ENCODE results near the gene MRPL10. TPM values are rescaled to one million over a fixed set of nuclear protein-coding genes. Genes with fewer than 3 reads are reported as not detected.

MRPL10 gene
- total RNA-seq, 1 donor from 2014 or later = 10.0 TPM

- DNase-seq = no peak
Measured at GRCh38 chr17:47857551-47858455, 26.5 kb upstream of the MRPL10 start.

- no peak for DNase-seq
Measured at GRCh38 chr17:47856830-47857229, 25.5 kb upstream of the MRPL10 start.

GRCh38 chr17:47855737-47856136 is 24.4 kb upstream of the MRPL10 start:
- no peak for DNase-seq

GRCh38 chr17:47853616-47854015 is 22.3 kb upstream of the MRPL10 start:
- DNase-seq = no peak

- no peak for DNase-seq
Measured at GRCh38 chr17:47852113-47852949, 21.0 kb upstream of the MRPL10 start.

- DNase-seq = no peak
Measured at GRCh38 chr17:47851764-47852112, 20.4 kb upstream of the MRPL10 start.

GRCh38 chr17:47850692-47851573 is 19.6 kb upstream of the MRPL10 start, which contains the start of gene SP6:
Gene SP6 (minus strand): TSS chr17:47851163. CDS start chr17:47848429, 2,734 bp downstream.
- no peak for DNase-seq

- no peak for DNase-seq
Measured at GRCh38 chr17:47850373-47850691, 19.0 kb upstream of the MRPL10 start.

- DNase-seq = no peak
Measured at GRCh38 chr17:47848198-47848513, 16.8 kb upstream of the MRPL10 start.

- no peak for DNase-seq
Measured at GRCh38 chr17:47847341-47848197, 16.2 kb upstream of the MRPL10 start.

- DNase-seq = no peak
Measured at GRCh38 chr17:47846716-47847340, 15.5 kb upstream of the MRPL10 start.

- DNase-seq = no peak
Measured at GRCh38 chr17:47845716-47846075, 14.4 kb upstream of the MRPL10 start.

GRCh38 chr17:47844814-47845715 is 13.7 kb upstream of the MRPL10 start:
- no peak for DNase-seq

GRCh38 chr17:47844227-47844626 is 12.9 kb upstream of the MRPL10 start:
- DNase-seq = no peak

GRCh38 chr17:47843391-47843730 is 12.0 kb upstream of the MRPL10 start:
- no peak for DNase-seq

GRCh38 chr17:47841488-47842291 is 10.3 kb upstream of the MRPL10 start:
- DNase-seq = no peak

- DNase-seq = peak; percentile 85
Measured at GRCh38 chr17:47840742-47841487, 9.6 kb upstream of the MRPL10 start, which contains the start of gene SCRN2. Gene SCRN2 (minus strand): TSS chr17:47841273. CDS start chr17:47840843, 430 bp downstream.

GRCh38 chr17:47840001-47840741 is 8.8 kb upstream of the MRPL10 start:
- DNase-seq = no peak

Data from skin of body (tissue), 2 donors.